C4-2B (cell line): ENCODE data around the gene HPCAL4.

Experiments used
- H3K27ac ChIP-seq: fragments of 450-650 bp; 2 replicates; pipeline ENCODE4 v1.5.1; 2017
- ZFX ChIP-seq: fragments of 450-650 bp; IDR thresholded peaks from 2 replicates; pipeline ENCODE4 v1.6.1; 2017
- TF ChIP-seq, protein P1 (sequence below): fragments of 450-650 bp; conservative IDR thresholded peaks from 2 replicates; pipeline ENCODE4 v1.5.1; 2017; ENCODE audit warnings: mild to moderate bottlenecking

Gene HPCAL4

DNA sequence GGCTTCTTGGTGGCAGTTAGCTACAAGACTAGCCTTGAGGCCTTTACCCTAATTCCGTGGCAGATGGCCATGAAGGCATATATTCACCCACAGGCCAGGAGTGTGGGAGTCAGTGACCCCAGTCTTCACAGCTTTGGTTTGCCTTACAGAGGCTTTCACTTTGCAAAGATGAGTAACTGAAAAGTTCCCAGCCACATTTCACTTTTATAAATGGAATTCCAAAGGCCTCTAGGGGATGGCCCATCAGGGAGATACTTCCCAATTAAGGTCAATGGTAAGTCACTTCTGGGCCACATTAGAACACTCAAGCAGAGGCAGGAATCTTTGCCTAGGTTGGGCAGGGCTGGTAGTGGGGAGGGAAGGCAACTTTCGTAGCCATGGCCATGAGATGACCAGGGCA is 38.7 kb downstream of the HPCAL4 start:
- H3K27ac ChIP-seq = peak overlapping the region; percentile 40
- TF ChIP-seq, protein P1, sequence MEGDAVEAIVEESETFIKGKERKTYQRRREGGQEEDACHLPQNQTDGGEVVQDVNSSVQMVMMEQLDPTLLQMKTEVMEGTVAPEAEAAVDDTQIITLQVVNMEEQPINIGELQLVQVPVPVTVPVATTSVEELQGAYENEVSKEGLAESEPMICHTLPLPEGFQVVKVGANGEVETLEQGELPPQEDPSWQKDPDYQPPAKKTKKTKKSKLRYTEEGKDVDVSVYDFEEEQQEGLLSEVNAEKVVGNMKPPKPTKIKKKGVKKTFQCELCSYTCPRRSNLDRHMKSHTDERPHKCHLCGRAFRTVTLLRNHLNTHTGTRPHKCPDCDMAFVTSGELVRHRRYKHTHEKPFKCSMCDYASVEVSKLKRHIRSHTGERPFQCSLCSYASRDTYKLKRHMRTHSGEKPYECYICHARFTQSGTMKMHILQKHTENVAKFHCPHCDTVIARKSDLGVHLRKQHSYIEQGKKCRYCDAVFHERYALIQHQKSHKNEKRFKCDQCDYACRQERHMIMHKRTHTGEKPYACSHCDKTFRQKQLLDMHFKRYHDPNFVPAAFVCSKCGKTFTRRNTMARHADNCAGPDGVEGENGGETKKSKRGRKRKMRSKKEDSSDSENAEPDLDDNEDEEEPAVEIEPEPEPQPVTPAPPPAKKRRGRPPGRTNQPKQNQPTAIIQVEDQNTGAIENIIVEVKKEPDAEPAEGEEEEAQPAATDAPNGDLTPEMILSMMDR = no peak
- TF ChIP-seq ZFX = no peak

DNA sequence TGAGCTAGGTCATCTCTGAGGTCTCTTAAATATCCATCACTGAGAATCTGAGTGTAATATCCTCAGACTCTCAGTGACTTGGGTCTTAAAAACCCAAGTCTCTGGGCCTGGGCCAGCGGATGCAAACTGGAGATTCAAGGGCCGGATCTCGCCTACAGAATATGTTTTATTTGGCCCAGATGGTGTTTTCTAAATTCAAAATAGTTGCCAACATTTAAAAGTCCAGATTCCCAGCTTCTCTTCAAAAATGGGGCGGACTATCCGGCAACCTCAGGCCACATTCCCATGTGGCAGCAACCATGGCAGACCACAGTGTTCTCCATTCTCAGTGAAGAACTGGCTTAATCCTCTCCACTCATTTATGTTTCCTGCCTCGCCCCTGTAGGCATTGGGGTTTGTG is 39.1 kb downstream of the HPCAL4 start:
- no peak overlapping the region for H3K27ac ChIP-seq
- no peak for TF ChIP-seq ZFX
- TF ChIP-seq, protein P1 = no peak

DNA sequence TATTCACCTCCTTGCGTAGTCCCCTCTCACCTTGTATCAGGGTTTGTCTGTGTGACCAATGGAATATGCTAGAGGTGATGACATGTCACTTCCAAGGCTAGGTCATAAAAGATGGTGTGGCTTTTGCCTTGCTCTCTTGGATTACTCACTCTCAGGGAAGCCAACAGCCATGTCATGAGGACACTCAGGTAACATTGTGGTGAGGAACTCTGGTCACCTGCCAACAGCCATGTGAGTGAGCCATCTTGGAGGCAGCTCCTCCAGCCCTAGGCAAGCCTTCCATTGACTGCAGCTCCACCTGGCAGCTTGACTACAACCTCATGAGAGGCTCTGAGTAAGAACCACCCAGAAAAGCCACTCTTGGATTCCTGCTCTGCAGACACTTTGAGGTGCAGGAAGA is 40.8 kb downstream of the HPCAL4 start:
- TF ChIP-seq, protein P1 = no peak
- no peak for TF ChIP-seq ZFX
- no peak overlapping the region for H3K27ac ChIP-seq

DNA sequence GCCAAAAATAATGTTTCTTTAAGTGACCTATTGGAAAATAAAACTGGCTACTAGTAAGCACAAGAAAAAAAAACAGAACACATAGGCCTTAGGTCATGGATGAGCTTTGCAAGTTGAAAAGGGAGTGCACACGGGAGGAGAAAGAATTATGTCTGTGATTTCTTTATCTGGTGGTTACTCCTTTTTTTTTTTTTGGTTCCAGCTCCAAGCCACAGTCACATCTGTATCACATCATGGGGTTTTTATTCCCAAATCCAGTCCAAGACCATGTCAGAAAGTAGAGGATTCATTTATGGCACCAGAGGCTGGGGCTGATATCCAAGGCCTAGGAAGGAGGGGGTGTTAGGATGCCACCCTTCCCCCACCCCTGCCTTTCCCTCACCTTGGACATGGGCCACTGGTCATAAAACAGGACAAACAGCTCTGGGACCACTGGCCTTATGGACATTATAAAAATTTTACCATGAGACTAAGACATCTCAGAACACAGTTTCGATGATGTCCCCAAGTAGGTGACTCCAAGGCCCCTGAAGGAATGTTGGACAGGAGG is 41.5 kb downstream of the HPCAL4 start:
- no peak overlapping the region for H3K27ac ChIP-seq
- no peak for TF ChIP-seq ZFX
- TF ChIP-seq, protein P1 = no peak

DNA sequence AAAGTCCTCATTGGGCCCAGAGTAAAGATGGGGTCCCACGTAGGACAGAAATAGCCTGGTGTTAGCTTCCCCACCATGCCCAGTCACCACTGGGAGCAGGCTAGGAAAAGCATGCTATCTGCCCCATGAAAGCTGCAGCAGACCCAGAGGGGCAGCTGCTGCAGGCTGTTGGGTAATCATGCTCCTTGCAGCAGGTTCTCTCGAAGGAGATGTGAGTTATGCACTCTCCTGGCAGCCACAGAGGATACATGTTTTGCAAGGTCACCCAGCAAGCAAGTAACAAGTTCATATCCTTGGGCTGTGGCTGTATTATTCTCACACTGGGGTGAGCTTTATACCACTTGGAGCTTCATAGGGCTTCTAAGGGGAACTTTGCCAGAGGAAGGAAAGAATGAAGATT is 42.7 kb downstream of the HPCAL4 start:
- TF ChIP-seq, protein P1 = no peak
- TF ChIP-seq ZFX = no peak
- no peak overlapping the region for H3K27ac ChIP-seq

DNA sequence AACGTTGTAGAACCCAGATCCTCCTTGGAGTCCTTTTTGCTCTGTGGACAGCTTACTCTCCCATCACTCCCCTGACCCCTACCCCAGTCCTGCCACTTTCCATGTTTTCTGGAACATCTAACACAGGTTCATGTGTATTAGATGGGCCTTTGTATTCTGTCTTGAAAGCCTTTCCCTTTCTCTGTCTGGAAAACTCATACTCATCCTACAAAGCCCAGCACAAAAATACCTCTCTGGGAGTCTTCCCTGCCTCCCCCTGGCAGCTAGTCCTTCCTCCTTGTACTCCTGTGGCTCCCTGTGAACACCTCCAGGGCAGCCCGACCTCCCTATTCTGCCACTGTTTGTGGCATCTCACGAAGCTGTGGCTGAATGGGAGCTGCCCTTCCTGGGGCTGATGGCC is 44.0 kb downstream of the HPCAL4 start:
- H3K27ac ChIP-seq = no peak overlapping the region
- TF ChIP-seq ZFX = no peak
- TF ChIP-seq, protein P1 = no peak

DNA sequence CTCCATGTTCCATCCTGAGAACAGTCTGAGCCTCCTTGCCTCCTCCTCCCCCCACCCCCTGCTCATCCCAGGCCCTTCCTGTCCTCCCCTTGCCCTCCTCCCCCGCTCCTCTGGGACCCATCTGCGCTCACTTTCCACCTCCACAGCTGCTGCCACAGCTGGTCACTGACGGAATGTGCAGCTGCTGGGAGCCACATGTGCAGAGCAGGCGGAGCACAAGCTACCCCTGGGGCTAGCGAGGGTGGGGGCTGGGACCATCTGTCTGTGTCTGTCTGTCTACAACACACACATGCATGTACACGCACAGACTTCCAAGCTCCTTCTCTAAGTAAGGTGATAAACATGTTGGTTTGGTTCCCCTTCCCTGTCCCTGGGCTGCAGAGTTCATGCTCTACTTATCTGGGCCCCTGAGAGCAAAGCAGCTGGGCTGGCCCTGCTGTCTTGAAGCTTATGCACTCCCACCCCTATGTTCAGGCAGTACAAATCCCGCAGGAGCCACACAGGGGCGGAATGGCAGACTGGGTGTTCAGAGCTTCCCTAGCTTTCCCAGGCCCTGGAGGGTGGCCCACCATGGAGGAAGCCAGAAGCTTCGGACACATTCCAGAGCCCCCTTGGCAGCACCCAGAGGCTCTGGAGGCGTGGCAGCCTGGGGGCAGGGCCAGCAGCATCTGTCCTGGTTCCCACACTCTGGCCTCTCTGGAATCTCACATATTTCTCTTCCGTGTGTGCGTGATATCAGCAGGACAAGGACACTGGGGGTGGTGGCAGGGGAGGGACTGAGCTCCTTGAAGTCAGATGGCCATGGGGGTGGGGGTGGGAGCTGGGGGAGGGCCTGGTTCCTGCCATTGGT is 44.8 kb downstream of the HPCAL4 start:
- H3K27ac ChIP-seq = no peak overlapping the region
- TF ChIP-seq, protein P1 = no peak
- no peak for TF ChIP-seq ZFX
